GM20431 (cell line): ENCODE results near the gene NTRK3.

ENCODE experiments used
- in situ Hi-C: fragments of 300-500 bp; cut with MseI, MboI; formaldehyde crosslinking; loops from one replicate; pipeline ENCODE4 v1.15.0; 2020; ENCODE audit warnings: low sequenced_read_pairs; ENCODE audit not compliant: unreplicated experiment

NTRK3 gene

DNA sequence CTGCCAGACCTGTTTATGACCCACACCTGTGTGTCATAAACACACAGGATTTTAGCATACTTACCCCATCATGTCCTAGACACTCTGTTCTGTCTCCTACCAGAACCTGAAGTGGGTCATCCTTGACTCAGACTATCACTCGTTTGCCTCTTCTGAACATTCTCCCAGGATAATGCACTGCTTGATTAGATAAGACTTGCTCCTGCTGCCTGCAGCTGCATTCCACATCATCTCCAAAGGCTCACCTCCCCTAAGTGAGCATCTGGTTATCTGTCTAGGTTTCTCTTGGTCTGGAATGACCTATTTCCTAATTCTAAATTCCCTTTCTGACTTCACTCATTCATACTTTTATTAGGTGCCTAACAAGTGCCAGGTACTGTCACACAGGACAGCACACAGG is 332.1 kb downstream of the NTRK3 start:
- in situ Hi-C loops: no loop called here

DNA sequence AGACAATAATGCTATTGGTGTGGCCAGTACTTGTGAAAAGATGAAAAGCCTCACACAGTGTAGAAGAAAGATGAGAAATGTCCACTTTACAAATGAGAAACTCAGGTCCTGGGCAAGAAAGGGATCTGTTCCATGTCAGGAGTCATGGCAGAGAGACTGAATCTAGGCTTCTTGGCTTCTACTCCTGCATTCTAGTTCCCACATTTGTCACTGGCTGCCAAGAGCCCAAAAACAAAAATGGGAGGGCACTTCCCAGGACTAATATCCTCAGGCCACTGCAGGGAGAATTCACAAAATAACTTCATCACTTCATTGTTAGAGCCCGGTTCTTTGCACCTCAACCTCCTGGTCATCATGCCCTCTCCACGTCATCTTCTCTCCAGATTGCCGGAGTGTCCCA is 337.5 kb downstream of the NTRK3 start:
- in situ Hi-C loops: no loop called here

DNA sequence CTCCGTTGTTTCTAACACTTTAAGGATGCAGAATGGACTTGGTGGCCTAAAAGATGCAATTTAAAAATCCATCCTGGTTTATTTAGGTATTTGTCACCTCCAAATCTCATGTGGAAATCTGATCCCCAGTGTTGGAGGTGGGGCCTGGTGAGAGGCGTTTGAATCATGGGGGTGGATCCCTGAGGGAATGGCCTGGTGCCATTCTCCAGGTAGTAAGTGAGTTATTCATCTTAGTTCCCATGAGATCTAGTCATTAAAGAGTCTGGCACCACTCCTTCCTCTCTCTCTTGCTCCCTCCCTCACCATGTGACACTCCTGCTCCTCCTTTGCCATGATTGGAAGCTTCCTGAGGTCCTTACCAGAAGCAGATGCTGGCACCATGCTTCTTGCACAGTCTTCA is 339.1 kb downstream of the NTRK3 start:
- in situ Hi-C loops: no loop called here

DNA sequence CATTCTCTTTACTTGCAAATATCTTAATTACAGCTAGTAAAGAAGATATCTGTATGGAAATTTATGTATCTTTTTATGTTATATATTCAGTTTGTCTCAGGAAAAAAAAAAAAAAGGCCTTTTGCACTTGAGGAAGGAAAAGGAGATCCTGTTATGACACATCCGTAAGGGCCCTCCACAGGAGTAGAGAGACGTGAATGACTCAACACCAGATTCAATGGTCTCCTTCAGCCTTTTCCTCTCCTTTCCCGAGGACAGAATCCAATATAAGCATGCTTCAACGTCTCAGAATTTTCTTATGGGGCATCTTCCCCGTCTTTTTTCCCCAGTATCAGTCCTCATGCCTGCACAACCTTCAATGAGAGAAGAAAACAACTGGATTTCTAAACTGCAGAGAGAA is 340.3 kb downstream of the NTRK3 start:
- in situ Hi-C loops: no loop called here

DNA sequence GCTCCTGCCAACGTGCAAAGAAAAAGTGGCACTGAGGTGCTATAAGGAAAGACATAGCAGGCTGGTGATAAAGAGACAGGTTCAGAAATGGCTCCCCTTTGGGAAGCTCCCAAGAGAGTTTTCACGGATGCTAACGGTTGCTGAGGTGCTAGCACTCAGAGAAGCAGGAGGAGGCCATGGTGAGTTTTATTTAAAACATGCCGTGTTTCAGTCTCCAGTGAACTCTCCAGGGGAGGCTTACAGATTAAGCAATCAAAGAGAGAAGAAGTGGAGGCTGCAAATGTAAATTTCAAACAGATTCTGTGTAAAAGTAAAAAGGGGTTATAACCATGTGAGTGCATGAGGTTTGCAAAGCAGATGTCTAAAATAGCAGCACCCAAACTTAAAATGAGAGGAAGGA is 346.2 kb downstream of the NTRK3 start:
- in situ Hi-C loops: no loop called here

DNA sequence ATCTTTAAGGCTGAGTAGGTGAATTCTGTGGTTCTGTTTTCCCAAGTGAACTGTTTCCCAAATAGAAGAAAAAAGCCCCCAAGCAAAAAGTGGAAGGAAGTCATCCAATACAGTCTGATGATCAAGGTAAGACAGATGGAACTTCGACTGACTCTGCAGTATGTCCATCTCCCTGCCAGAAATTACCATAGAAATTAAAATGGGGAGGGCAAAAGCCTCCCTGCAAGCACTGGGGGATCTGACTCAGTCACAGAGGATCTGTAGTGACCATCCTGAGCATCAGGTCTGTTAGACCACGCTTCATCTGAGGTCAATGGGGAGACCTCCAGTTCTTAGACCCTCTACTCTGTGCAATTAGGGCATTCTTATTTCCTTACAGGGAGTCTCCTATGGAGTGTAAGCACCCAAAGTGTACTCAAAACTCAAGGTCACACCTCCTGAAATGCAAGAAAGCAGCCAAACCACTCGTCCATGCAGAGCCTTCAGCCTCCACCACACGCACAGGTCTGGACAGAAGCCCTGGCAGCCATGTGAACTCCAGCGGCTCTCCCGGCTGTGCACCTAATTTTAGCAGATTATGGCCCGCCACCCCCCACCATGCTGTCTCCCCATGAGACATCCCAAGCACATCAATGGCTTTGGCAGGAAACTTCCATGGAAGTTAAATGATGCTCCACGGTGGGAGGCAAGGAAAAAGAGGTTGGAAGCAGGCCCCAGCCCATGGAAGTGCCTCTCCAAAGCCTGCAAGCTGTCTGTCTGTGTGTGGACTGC is 348.7 kb downstream of the NTRK3 start:
- in situ Hi-C loops: no loop called here

DNA sequence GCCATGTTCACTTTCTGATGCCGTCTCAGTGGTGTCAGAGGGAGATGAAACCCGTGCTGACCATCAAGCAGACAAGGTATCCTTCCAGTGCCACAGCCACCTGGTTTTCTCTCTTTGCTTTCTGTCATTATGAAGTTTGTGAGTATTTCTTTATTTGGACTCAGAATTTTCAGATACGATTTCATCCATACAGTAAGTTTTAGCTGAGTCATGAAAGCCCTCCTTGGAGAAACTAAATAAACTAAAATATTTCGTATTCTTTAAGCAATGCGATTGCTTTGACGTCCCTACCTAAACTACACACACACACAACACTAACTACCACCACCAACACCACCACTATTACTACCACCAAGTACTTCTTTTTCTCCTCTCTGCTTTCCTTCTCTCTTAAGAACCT is 350.1 kb downstream of the NTRK3 start:
- in situ Hi-C loops: no loop called here

DNA sequence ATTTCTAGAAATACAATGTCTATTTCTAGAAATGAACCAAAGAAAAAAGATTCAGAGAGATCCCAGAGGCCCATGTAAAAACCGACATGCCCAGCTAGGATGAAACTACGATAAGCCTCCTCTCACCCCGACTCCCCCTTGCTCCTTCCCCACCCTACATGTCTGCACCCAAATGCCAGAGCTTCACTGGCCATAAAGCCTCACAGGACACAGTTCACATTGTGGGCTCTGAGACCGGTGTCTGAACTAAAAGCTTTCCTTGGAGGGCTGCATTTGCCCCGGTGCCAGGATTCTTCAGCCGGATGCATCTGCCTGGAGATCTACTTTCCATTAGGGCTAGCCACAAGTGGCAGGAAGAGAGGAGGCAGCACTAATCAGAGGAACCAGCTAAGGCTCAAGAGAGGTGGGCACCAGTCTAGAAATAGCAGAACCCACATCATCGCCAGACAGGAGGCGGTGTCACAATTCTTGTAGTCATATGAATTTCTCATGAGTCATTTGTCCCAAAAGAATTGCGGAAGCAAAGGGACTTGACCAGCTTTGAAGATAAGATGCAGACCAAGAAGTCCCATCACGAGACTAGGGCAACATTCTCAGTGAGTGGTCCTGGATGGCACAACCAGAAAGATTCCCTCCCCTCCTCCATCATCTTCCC is 353.6 kb downstream of the NTRK3 start:
- in situ Hi-C loops: no loop called here

DNA sequence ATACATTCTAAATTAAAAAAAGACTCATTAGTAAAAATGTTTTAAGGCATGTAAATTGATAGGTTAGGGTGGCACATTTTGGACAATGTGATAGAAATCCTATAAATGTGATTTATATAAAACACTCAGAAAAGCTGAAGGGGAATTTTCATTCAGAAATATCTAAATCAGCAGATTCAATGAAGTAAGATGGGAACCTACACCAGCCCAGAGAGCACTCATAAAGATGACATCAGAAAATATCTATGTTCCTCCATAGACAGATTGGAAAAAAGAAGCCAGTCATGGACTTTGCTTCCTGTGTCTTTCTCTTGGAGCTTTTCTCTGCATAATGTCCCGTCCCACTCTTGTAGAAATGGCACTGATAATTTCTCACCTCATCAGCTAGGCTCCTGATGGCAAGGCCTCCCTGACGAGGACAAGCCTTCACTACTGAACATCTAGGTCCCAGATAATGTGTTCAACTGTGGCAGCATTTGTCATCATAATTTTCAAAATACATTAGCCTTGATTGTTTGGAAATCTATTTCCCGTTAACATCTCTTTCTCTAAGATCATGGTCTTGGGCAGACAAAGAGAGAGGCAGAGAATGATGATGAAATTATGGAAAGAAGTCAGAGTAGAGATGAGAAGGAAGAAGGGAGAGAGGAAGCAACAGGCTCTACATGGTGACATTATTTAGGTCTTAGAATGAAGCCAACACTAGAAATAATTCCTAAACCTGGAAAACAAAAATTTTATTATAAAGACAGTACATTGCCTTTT is 354.4 kb downstream of the NTRK3 start:
- in situ Hi-C loops: no loop called here

DNA sequence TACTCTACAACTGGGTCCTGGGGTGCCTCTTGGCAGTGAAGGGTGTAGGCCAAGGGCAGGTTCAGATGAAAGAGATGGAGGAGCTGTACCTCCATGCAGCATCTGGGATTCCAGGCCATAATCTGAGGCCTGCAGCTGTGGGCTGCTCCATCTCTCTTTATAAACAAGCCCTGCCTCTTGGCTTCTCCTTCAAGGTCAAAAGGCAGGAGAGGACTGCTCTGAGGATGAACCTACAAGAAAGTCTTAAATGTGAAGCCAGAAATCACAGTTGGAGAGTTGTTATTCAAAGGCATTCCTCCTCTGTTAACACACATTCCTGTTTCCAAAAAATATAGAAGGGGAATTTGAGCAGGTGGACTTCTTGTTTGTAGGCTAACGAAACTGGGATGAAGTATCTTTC is 355.5 kb downstream of the NTRK3 start:
- in situ Hi-C loops: no loop called here

DNA sequence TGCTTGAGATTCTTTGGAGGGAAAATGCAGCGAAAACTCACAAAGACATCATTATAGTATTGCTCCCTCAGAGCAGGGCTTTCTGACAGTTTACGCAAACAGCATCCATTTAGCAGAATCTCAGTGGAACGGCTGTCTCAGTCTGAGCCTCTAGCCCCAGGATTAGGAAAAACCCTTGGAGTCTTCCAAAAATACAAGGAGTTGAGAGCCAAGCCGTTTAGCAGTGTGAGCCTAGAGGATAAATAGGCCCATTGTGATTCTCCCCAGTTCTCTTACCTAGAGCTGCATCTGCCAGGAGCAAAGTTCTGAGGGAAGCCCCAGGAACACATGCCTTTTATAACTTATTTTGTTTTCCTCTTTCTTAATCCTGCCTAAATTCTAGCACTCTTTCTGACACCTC is 359.6 kb downstream of the NTRK3 start:
- in situ Hi-C loops: no loop called here

DNA sequence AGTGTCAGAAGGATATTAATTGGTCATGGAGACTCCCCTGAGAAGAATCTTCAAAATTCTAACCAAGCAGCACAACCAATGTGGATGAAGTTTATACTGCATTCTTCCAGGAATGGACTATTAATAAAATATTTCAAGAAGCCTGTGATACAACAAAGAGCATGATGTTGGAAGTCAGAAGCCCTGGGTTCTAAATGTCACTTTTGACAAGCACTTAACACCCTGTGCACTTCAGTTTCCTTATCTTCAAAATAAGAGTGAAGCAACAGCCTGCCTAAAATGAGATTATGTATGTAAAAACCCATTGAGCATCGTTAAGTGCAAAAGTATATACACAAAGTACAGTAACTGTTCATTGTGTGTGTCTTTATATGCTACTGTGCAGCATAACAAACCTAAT is 369.4 kb downstream of the NTRK3 start:
- in situ Hi-C loops: no loop called here

DNA sequence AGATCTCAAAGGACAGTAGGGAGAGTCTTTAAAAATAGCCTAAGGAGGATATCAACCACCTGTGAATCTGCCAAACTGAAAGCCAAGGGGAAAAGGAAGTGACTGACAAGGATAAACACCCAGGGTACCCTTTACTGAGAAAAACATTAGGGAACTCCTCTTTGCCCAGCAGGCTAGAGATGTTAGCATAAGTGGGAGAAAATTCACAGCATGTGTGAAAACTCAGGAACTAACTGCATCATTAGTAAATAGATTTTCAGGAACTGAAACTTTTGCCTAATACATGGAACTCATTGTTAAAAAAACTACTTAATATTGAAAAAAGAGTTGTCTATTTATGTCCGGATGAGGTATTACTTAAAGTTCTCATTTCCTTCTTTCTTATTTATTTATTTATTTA is 375.5 kb downstream of the NTRK3 start:
- in situ Hi-C loops: no loop called here

DNA sequence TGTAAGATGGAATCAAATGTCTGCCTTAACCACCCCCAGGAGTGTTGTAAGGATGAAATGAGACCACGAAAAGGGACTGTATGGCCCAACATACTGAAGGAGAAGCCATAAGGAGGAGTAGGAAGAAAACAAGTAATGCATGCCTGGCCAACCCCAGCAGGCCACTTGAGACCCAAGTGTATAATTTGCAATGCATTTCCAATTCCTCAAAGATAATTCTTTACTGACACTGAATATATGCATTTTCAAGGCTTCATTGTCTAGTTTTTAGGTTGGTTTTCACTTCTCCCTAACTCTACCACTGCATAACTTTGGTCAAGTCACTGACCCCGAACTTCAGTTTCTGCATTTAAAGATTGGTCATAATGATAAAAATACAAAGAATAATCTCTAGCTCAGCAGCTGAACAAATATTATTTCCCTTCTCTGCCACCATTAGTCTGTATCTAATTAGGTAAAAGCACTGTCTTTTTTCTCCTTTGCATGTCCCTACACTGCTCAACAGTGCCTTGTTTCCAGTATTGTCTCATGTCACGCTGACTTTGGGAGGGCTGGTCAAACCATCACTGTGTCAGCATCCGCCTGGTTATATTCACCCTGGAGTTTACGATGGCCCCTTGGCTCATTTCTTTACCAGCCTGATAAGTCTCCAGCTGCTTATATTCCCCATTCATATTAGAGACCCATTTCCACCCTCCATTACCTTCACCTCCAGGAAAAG is 378.6 kb downstream of the NTRK3 start:
- in situ Hi-C loops: no loop called here

DNA sequence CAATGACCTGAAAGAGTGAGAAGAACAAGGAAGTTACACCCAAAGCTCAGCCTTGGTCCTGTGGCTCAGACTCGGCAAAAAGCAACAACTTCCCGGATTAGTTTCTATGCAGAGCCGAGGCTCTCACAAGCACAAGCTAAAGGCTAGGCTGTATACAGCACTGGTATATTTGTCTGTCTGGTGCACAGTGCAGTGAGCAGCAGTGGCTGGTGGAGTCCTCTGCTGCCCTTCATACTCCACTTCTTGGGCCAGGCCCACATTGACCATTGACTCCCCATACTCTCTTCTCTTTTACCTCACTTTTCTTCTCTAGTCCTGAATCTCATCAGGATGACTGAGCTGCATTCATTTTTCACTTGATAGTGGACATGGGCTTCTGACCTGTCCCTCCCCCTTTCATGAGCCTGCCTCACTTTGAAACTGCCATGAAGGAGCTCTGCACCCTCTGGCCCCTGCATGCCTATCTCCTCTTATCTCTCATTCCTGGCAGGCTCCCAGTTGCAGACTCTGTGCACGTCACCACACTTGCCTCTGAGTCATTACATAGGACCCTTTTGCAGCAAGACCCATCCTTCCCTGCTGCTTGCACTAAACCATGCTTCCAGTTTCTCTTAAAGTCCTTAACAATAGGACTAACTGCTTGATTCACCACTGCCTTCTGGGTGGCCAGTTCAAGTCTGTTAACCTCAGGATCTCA is 379.3 kb downstream of the NTRK3 start:
- in situ Hi-C loops: no loop called here

DNA sequence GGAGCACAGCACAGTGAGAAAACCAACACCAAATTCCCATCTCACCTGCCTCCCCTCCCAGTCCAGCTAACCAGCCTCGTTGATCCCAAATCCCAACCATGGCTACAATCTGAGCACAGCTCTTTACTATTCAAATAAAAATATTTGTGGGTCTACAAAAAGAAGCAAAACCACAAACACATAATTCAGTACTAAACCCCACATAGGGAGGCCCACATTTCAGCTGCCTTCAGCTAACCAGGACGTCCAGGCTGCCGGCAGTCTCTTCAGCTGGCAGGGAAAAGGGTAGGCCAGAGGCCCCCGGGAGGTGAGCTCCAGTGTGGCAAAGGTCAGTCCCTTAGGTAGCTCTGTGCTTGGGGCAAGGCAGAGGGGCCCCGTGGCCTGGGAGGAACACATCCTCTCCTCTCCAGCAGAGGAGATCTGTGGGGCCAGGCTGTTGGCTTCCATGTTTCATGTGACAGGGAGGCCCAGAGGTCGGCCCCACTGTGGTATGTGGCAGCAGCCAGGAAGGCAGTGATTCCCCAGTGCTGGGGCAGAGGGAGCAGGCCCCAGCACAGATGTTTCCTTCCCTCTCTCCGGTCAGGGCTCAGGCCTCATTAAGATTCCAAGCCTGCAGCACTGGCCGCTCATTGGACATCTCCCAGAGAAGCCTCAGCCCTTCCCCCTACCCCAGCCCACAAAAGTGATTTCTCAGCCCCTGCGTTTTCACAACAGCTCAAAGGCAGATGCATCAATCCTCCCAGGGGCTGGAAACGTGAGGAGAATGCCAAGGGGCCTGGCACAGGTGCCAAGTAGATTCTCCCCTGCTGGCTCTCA is 381.4 kb downstream of the NTRK3 start:
- in situ Hi-C loops: no loop called here

DNA sequence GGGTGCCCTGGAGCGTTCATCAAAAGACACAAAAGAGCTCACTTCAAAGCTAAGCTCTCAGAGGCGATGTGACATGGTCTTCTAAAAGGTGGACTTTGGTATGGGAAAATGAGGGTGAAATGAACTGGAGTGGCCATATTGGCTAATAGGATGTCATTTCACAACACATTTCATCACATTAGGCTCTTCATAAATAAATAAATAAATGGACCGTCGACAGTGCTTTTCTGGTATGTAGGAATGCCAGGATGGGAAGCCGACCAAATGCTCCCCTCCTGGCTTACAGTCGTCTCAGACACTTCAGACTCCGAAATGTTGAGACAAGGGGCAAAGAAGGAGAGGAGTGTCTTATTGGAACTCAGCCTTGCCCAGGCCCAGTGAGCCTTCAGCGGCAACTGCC is 383.0 kb downstream of the NTRK3 start:
- in situ Hi-C loops: no loop called here

DNA sequence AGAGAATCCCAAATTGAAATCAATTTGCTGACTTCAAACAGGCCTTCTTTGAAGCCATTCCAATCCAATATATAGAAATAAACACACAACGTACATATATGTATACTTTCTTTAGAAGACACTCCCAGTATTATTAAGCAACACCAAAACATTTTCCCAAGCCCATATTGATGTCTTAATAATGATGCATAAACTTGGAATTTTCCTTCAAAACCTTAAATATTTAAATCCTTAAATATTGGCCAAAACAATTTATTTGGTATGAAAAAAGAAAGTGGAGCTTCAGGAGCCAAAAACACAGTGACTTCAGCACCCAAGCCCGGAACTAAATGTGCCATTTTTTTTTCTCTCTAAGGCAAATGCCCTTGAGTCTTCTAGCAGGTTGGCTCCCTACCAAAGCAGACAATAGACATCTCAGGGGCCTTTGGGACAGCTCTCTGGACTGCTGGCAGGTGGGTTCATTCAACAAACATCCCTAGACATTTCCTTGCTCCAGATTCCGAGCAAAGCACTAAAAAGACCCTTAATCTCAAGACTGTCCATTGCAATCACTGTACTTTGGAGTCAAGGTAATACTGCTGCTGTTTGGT is 384.7 kb downstream of the NTRK3 start:
- in situ Hi-C loops: no loop called here

DNA sequence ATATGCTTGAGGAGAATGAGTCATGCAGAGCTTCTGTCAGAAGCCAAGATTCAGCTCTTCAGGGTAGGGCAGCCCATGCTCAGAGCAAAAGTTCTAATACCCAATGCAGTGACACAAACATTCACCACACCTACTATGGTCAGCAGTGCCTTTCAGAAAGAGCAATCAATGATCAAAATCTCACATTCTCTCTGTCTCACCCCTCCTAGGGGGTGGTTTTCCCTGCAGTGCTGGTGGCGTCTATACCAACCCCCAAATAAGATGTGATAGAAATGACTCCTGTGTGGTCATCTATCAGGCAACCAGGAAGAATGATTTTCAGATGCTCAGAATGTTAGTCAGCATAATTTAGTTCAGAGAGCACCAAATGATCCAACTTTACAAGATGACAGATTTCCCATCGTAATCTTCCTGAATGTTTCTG is 385.3 kb downstream of the NTRK3 start:
- in situ Hi-C loops: no loop called here
